H9 (cell line): ENCODE results near the gene CPXM2. TPM values are rescaled to one million over a fixed set of nuclear protein-coding genes. Genes with fewer than 3 reads are reported as not detected.

ENCODE experiments used
- DNase-seq: peaks from one replicate; pipeline ENCODE4 v3.0.0-alpha.2; 2017
- H2AFZ ChIP-seq: one replicate; pipeline ENCODE4 v1.6.1; 2013; ENCODE audit warnings: mild to moderate bottlenecking, low read length, control low read depth, moderate library complexity
- H2AK5ac ChIP-seq: 2 replicates; pipeline ENCODE4 v1.6.1; 2013; ENCODE audit warnings: low read length, control low read depth, mixed read lengths; ENCODE audit not compliant: insufficient read length
- H2BK120ac ChIP-seq: one replicate; pipeline ENCODE4 v1.6.1; 2013; ENCODE audit warnings: low read depth, mild to moderate bottlenecking, low read length, control low read depth, inconsistent platforms; ENCODE audit not compliant: poor library complexity, severe bottlenecking
- H2BK12ac ChIP-seq: 2 replicates; pipeline ENCODE4 v1.6.1; 2013; ENCODE audit warnings: low read length, control low read depth, mixed read lengths, low read depth; ENCODE audit not compliant: insufficient read length
- H2BK15ac ChIP-seq: 2 replicates; pipeline ENCODE4 v1.6.1; 2013; ENCODE audit warnings: low read depth, low read length, control low read depth
- H2BK20ac ChIP-seq: one replicate; pipeline ENCODE4 v1.6.1; 2013; ENCODE audit warnings: low read depth, mild to moderate bottlenecking, low read length, control low read depth, inconsistent platforms; ENCODE audit not compliant: poor library complexity, severe bottlenecking
- H2BK5ac ChIP-seq: 2 replicates; pipeline ENCODE4 v1.6.1; 2013; ENCODE audit warnings: low read length, control low read depth, mixed read lengths; ENCODE audit not compliant: insufficient read length
- H3K14ac ChIP-seq: 2 replicates; pipeline ENCODE4 v1.6.1; 2013; ENCODE audit warnings: low read length, control low read depth; ENCODE audit not compliant: insufficient read depth
- H3K18ac ChIP-seq: 2 replicates; pipeline ENCODE4 v1.6.1; 2013; ENCODE audit warnings: low read depth, mild to moderate bottlenecking, mixed read lengths, low read length, control low read depth; ENCODE audit not compliant: insufficient read length
- H3K23ac ChIP-seq: 2 replicates; pipeline ENCODE4 v1.6.1; 2013; ENCODE audit warnings: low read length, control low read depth, mixed read lengths, low read depth; ENCODE audit not compliant: insufficient read length
- H3K23me2 ChIP-seq: 2 replicates; pipeline ENCODE4 v1.6.1; 2013; ENCODE audit warnings: low read depth, mild to moderate bottlenecking, mixed read lengths, low read length, control low read depth; ENCODE audit not compliant: insufficient read length, poor library complexity, severe bottlenecking
- H3K27ac ChIP-seq: 2 replicates; pipeline ENCODE4 v1.5.1; 2013; ENCODE audit warnings: low read length, control low read depth, mixed read lengths, low read depth; ENCODE audit not compliant: insufficient read length
- H3K27me3 ChIP-seq: 2 replicates; pipeline ENCODE4 v1.6.1; 2013; ENCODE audit warnings: low read length, control low read depth, inconsistent platforms; ENCODE audit not compliant: insufficient read depth
- H3K4ac ChIP-seq: 2 replicates; pipeline ENCODE4 v1.6.1; 2013; ENCODE audit warnings: low read depth, mild to moderate bottlenecking, control low read depth, inconsistent platforms, low read length, moderate library complexity
- H3K4me1 ChIP-seq: 2 replicates; pipeline ENCODE4 v1.6.1; 2013; ENCODE audit warnings: low read length, control low read depth, inconsistent platforms; ENCODE audit not compliant: insufficient read depth
- H3K4me2 ChIP-seq: 2 replicates; pipeline ENCODE4 v1.6.1; 2013; ENCODE audit warnings: low read length, control low read depth, mixed read lengths; ENCODE audit not compliant: insufficient read length, insufficient read depth
- H3K56ac ChIP-seq: 2 replicates; pipeline ENCODE4 v1.6.1; 2013; ENCODE audit warnings: low read depth, mild to moderate bottlenecking, mixed read lengths, low read length, control low read depth; ENCODE audit not compliant: insufficient read length
- H3K79me1 ChIP-seq: 2 replicates; pipeline ENCODE4 v1.6.1; 2013; ENCODE audit warnings: low read depth, mild to moderate bottlenecking, moderate library complexity, low read length, control low read depth, inconsistent platforms; ENCODE audit not compliant: insufficient read depth, poor library complexity, severe bottlenecking
- H3K79me2 ChIP-seq: 2 replicates; pipeline ENCODE4 v1.6.1; 2013; ENCODE audit warnings: low read length, control low read depth, inconsistent platforms; ENCODE audit not compliant: insufficient read depth
- H3K9ac ChIP-seq: 2 replicates; pipeline ENCODE4 v1.6.1; 2013; ENCODE audit warnings: low read length, control low read depth, mixed read lengths; ENCODE audit not compliant: insufficient read length; ENCODE audit errors: extremely low read depth
- H3K9me3 ChIP-seq: one replicate; pipeline ENCODE4 v1.6.1; 2013; ENCODE audit warnings: low read depth, low read length, inconsistent platforms; ENCODE audit not compliant: control insufficient read depth
- H3T11ph ChIP-seq: one replicate; pipeline ENCODE4 v1.6.1; 2013; ENCODE audit warnings: mild to moderate bottlenecking, low read length, control low read depth, inconsistent platforms
- H4K20me1 ChIP-seq: one replicate; pipeline ENCODE4 v1.6.1; 2013; ENCODE audit not compliant: control insufficient read depth, insufficient read length, insufficient read depth
- H4K5ac ChIP-seq: 2 replicates; pipeline ENCODE4 v1.6.1; 2013; ENCODE audit warnings: low read depth, mild to moderate bottlenecking, mixed read lengths, low read length, control low read depth; ENCODE audit not compliant: insufficient read length
- H4K8ac ChIP-seq: replicated peaks from 2 replicates; pipeline ENCODE4 v1.6.1; 2013; ENCODE audit warnings: low read length, control low read depth, mixed read lengths, low read depth; ENCODE audit not compliant: insufficient read length
- H4K91ac ChIP-seq: 2 replicates; pipeline ENCODE4 v1.6.1; 2013; ENCODE audit warnings: low read depth, mild to moderate bottlenecking, moderate library complexity, mixed read lengths, low read length, control low read depth; ENCODE audit not compliant: insufficient read length
- H3K27ac Mint-ChIP-seq, 3 experiments: 2 replicates in 2 of 3; 3 replicates in 1 of 3; pipeline ENCODE4 v1.8.0; 2020 to 2021; ENCODE audit warnings: mixed read lengths in 3 of 3, mild to moderate bottlenecking in 1 of 3, moderate library complexity in 1 of 3
- H3K27me3 Mint-ChIP-seq: 2 replicates; pipeline ENCODE4 v1.8.0; 2021; ENCODE audit warnings: low read depth, mild to moderate bottlenecking, moderate library complexity, mixed read lengths
- H3K36me3 Mint-ChIP-seq, 3 experiments: 2 replicates in 2 of 3; 3 replicates in 1 of 3; pipeline ENCODE4 v1.8.0; 2020 to 2021; ENCODE audit warnings: low read depth in 3 of 3, mixed read lengths in 3 of 3; ENCODE audit not compliant: insufficient read depth in 1 of 3
- H3K4me1 Mint-ChIP-seq, 2 experiments: 2 replicates each; pipeline ENCODE4 v1.8.0; 2020; ENCODE audit warnings: mixed read lengths in 2 of 2
- H3K4me3 Mint-ChIP-seq, 2 experiments: 2 replicates in 1 of 2; 3 replicates in 1 of 2; pipeline ENCODE4 v1.8.0; 2020 to 2021; ENCODE audit warnings: mild to moderate bottlenecking in 2 of 2, mixed read lengths in 2 of 2, moderate library complexity in 1 of 2
- H3K9me3 Mint-ChIP-seq, 2 experiments: 2 replicates in 1 of 2; 3 replicates in 1 of 2; pipeline ENCODE4 v1.8.0; 2020; ENCODE audit warnings: mild to moderate bottlenecking in 2 of 2, mixed read lengths in 2 of 2, moderate library complexity in 1 of 2
- WGBS: extraction: QIAGEN DNeasy Blood & Tissue Kit; methylation state at CpG from one replicate; pipeline ENCODE4 v1.1.7; 2013; ENCODE audit warnings: missing lambda C conversion rate, low lambda C conversion rate, mixed read lengths; ENCODE audit not compliant: insufficient read length; ENCODE audit errors: extremely low coverage; 5-methylcytosine and 5-hydroxymethylcytosine counted together
- total RNA-seq: library from RNA; stranded (reverse); gene quantifications from 2 replicates; pipeline ENCODE4 v1.2.1, GENCODE V29; 2021
- TF ChIP-seq, protein P1 (sequence below): fragments of 200-600 bp; sonication (generic); conservative IDR thresholded peaks from 3 replicates; pipeline ENCODE4 v1.8.0; 2021; ENCODE audit warnings: antibody characterized with exemption, mild to moderate bottlenecking

The CPXM2 gene
- total RNA-seq, 1 experiment from 2014 or later, result 1.7 TPM

DNA sequence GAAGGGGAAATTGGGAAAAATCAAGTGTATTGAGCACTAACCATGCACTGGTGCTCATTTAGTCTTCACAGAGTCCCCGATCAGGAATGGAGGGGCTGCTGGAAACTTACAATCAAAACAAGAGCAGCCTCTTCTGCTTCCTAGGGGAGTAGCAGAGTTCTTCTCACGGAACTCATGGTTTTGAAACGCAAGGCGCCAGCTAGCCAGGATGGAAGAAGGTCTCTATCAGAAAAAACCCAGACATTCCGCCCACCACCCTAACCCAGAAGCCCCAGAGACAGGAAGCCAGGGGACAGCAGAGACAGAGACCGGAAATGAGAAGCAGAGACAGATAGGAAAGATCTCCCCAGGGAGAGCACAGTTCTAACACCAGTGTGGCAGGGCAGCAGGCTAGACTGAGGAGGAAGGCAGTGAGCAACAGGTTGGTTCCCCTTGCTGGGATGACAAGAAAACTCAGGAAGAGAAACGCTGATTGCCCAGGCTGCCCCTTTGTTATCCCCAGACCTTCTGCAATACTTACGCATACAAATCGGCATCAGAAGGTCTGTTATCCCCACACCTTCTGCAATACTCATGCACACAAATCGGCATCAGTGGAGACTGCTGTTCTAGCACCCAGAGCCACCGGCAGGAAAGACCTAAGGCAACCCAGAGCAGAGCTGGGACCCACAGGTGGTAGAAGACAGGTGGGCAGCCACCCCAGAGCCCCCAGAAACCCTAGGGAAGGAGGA, 99.2 kb downstream of the CPXM2 start:
- peaks cover 29% of the 10 kb centered on the region for H3K27me3 Mint-ChIP-seq
- no peak for DNase-seq
- H2BK15ac ChIP-seq, result no peak overlapping the region

More for the DNA sequence above, 99.2 kb downstream of the CPXM2 start:
- H3K18ac ChIP-seq, result no peak overlapping the region
- no peak overlapping the region for H2BK12ac ChIP-seq
- H3K79me2 ChIP-seq, result no peaks in the 10 kb centered on the region
- Mint-ChIP-seq H3K4me1 (peaks cover 27 to 29% of the 10 kb centered on the region in 2 experiments), H3K27ac (no peak overlapping the region), H3K4me3 (no peak overlapping the region), H3K9me3 (peaks cover 17 to 21% of the 10 kb centered on the region in 2 experiments), H3K36me3 (peaks cover 10 to 23% (median 14%) of the 10 kb centered on the region in 3 experiments)
- no peak overlapping the region for H4K5ac ChIP-seq
- H3K9me3 ChIP-seq, result peaks cover 6% of the 10 kb centered on the region
- WGBS, result no CpG with 5 or more reads among the region's 11 CpGs
- H2BK5ac ChIP-seq, result no peak overlapping the region
- no peak overlapping the region for H2BK20ac ChIP-seq
- no peak overlapping the region for H3T11ph ChIP-seq
- H3K14ac ChIP-seq, result no peak overlapping the region
- TF ChIP-seq, protein P1, sequence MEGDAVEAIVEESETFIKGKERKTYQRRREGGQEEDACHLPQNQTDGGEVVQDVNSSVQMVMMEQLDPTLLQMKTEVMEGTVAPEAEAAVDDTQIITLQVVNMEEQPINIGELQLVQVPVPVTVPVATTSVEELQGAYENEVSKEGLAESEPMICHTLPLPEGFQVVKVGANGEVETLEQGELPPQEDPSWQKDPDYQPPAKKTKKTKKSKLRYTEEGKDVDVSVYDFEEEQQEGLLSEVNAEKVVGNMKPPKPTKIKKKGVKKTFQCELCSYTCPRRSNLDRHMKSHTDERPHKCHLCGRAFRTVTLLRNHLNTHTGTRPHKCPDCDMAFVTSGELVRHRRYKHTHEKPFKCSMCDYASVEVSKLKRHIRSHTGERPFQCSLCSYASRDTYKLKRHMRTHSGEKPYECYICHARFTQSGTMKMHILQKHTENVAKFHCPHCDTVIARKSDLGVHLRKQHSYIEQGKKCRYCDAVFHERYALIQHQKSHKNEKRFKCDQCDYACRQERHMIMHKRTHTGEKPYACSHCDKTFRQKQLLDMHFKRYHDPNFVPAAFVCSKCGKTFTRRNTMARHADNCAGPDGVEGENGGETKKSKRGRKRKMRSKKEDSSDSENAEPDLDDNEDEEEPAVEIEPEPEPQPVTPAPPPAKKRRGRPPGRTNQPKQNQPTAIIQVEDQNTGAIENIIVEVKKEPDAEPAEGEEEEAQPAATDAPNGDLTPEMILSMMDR, result no peak
- H3K4ac ChIP-seq, result no peak overlapping the region
- H2AFZ ChIP-seq, result no peak overlapping the region
- H2AK5ac ChIP-seq, result no peak overlapping the region
- H4K8ac ChIP-seq, result no peak overlapping the region
- H4K20me1 ChIP-seq, result no peaks in the 10 kb centered on the region
- H3K27me3 ChIP-seq, result no peaks in the 10 kb centered on the region
- no peaks in the 10 kb centered on the region for H3K79me1 ChIP-seq
- no peak overlapping the region for H3K27ac ChIP-seq
- no peak overlapping the region for H3K9ac ChIP-seq
- no peak overlapping the region for H3K4me2 ChIP-seq
- no peak overlapping the region for H3K56ac ChIP-seq
- no peak overlapping the region for H4K91ac ChIP-seq
- no peaks in the 10 kb centered on the region for H3K23me2 ChIP-seq
- H3K4me1 ChIP-seq, result peaks cover 3% of the 10 kb centered on the region; the same call in 1 of the 2 replicates
- H3K23ac ChIP-seq, result no peak overlapping the region
- no peak overlapping the region for H2BK120ac ChIP-seq
